Endothelial cell of umbilical vein (primary cell): ENCODE data around the gene SH3BP1. TPM values are rescaled to one million over a fixed set of nuclear protein-coding genes. Genes with fewer than 3 reads are reported as not detected.
"Not testable (repeated sequence)": the region's sequence is repeated elsewhere in the genome, so short reads cannot be mapped to it uniquely, and the experiment has no call there.

Experiments
- BruUV-seq: library from RNA; stranded (reverse); fragments of 400-500 nt; replicated peaks from 2 replicates; lab custom pipeline; 2021; lab: Mats Ljungman, UMichigan
- CTCF ChIA-PET: fragments of 300-600, 350-600 bp; sonication (Branson Sonifier 250); formaldehyde crosslinking; loops from one replicate; lab custom pipeline; 2021; ENCODE audit warnings: antibody characterized with exemption, inconsistent platforms; lab: Charles Lee
- POLR2A ChIA-PET: fragments of 300-600, 350-600 bp; sonication (Branson Sonifier 250); formaldehyde crosslinking; loops from one replicate; lab custom pipeline; 2021; ENCODE audit warnings: antibody characterized with exemption, inconsistent platforms; lab: Charles Lee
- DNase-seq: peaks from one replicate; pipeline ENCODE4 v3.0.0-alpha.2; 2011; ENCODE audit warnings: low read depth, low spot score
- FAIRE-seq: peaks from 2 replicates; lab custom pipeline; 2011; peaks lifted over from hg19 to GRCh38; lab: Jason Lieb, UNC
- H2AFZ ChIP-seq: 2 replicates; pipeline ENCODE4 v1.6.0; 2012; ENCODE audit warnings: low read depth, low read length, control low read depth, inconsistent platforms
- H3K27ac ChIP-seq: 2 replicates; pipeline ENCODE4 v1.5.1; 2011; ENCODE audit warnings: low read depth, mild to moderate bottlenecking, control low read depth, low read length, moderate library complexity; ENCODE audit not compliant: insufficient read depth
- H3K27me3 ChIP-seq, 2 experiments: 2 replicates each; pipeline versions ENCODE4 v1.6.0 to v1.6.1; 2011; ENCODE audit warnings: low read length in 2 of 2, mixed read lengths in 1 of 2; ENCODE audit not compliant: control insufficient read depth in 2 of 2, insufficient read depth in 2 of 2
- H3K36me3 ChIP-seq, 2 experiments: 2 replicates in 1 of 2; 3 replicates in 1 of 2; pipeline ENCODE4 v1.5.1; 2011; ENCODE audit warnings: low read length in 2 of 2, mild to moderate bottlenecking in 1 of 2, moderate library complexity in 1 of 2; ENCODE audit not compliant: control insufficient read depth in 2 of 2, insufficient read depth in 2 of 2; ENCODE audit errors: extremely low read depth in 1 of 2
- H3K4me1 ChIP-seq: 3 replicates; pipeline ENCODE4 v1.5.1; 2011; ENCODE audit warnings: mild to moderate bottlenecking, low read length; ENCODE audit not compliant: control insufficient read depth, insufficient read depth; ENCODE audit errors: extremely low read depth
- H3K4me2 ChIP-seq: 2 replicates; pipeline ENCODE4 v1.6.1; 2011; ENCODE audit warnings: low read length, control low read depth, mixed read lengths; ENCODE audit not compliant: insufficient read depth
- H3K4me3 ChIP-seq, 3 experiments: fragments of 200-600 bp in 1 of 3; sonication (generic), shearing (Covaris generic) in 1 of 3; replicated peaks in 1 of 3; 2 replicates each; pipeline ENCODE4 v1.5.1; 2011 to 2016; ENCODE audit warnings: control low read depth in 3 of 3, low read length in 3 of 3, mild to moderate bottlenecking in 2 of 3, inconsistent platforms in 1 of 3, low read depth in 1 of 3, moderate library complexity in 1 of 3; ENCODE audit not compliant: insufficient read depth in 1 of 3
- H3K79me2 ChIP-seq: 2 replicates; pipeline ENCODE4 v1.6.0; 2012; ENCODE audit warnings: low read length, inconsistent platforms; ENCODE audit not compliant: control insufficient read depth, insufficient read depth
- H3K9ac ChIP-seq: replicated peaks from 2 replicates; pipeline ENCODE3; 2011; ENCODE audit warnings: low read length, control low read depth; ENCODE audit not compliant: insufficient read depth; ENCODE audit errors: extremely low read depth
- H3K9me1 ChIP-seq: replicated peaks from 3 replicates; pipeline ENCODE4 v1.6.0; 2011; ENCODE audit warnings: mild to moderate bottlenecking, low read length; ENCODE audit not compliant: control insufficient read depth, insufficient read depth; ENCODE audit errors: extremely low read depth
- H3K9me3 ChIP-seq: replicated peaks from 2 replicates; pipeline ENCODE4 v1.5.1; 2012; ENCODE audit warnings: low read length, inconsistent platforms; ENCODE audit not compliant: control insufficient read depth, insufficient read depth
- H4K20me1 ChIP-seq: replicated peaks from 2 replicates; pipeline ENCODE3; 2011; ENCODE audit warnings: mild to moderate bottlenecking, low read length; ENCODE audit not compliant: control insufficient read depth, insufficient read depth; ENCODE audit errors: extremely low read depth
- CTCF ChIP-seq, 2 donors: IDR thresholded peaks; 1 replicate in 1 of 2; 2 replicates in 1 of 2; pipeline ENCODE4 v1.5.1; 2011; ENCODE audit warnings: low read length in 2 of 2, mild to moderate bottlenecking in 2 of 2, moderate library complexity in 2 of 2, control low read depth in 1 of 2, inconsistent platforms in 1 of 2, low read depth in 1 of 2; ENCODE audit not compliant: insufficient read depth in 1 of 2; ENCODE audit errors: extremely low read depth in 1 of 2
- EZH2 ChIP-seq: IDR thresholded peaks from 2 replicates; pipeline ENCODE4 v1.6.1; 2012; ENCODE audit warnings: borderline replicate concordance, low read depth, mild to moderate bottlenecking, moderate library complexity, low read length, inconsistent platforms; ENCODE audit not compliant: severe bottlenecking
- GATA2 ChIP-seq: IDR thresholded peaks from 2 replicates; pipeline ENCODE4 v1.7.0; 2011; ENCODE audit warnings: low read depth, mild to moderate bottlenecking, moderate library complexity, mixed read lengths, low read length; ENCODE audit not compliant: insufficient read length, insufficient read depth
- MAX ChIP-seq: IDR thresholded peaks from 2 replicates; pipeline ENCODE4 v1.6.1; 2011; ENCODE audit not compliant: insufficient read depth, insufficient read length
- POLR2A ChIP-seq: IDR thresholded peaks from 2 replicates; pipeline ENCODE4 v1.6.1; 2012; ENCODE audit warnings: low read depth, mild to moderate bottlenecking, control low read depth, low read length
- POLR2AphosphoS5 ChIP-seq: IDR thresholded peaks from 2 replicates; pipeline ENCODE4 v1.6.1; 2012; ENCODE audit warnings: low read depth, mild to moderate bottlenecking, control low read depth, low read length, moderate library complexity; ENCODE audit not compliant: insufficient read depth
- dilution Hi-C: fragments of 300-500 bp; cut with MboI; formaldehyde crosslinking; loops from one replicate; pipeline ENCODE4 v1.15.0; 2019; ENCODE audit warnings: low sequenced_read_pairs; ENCODE audit not compliant: extremely low pct_ligation_motif_present
- intact Hi-C: fragments of 100-400 bp; cut with micrococcal nuclease; formaldehyde crosslinking; loops from one replicate; pipeline ENCODE4 v1.10.0; 2022
- polyA plus RNA-seq, 4 experiments: library from polyadenylated mRNA; depleted of rRNA in 3 of 4; stranded (reverse) in 3 of 4; unstranded in 1 of 4; fragments of >200 nt; gene quantifications; 2 replicates each; pipeline versions ENCODE4 v1.2.1 to v1.2.3, GENCODE V29; 2011 to 2012; ENCODE audit warnings: missing spikeins in 1 of 4
- total RNA-seq: library from RNA; stranded (reverse); gene quantifications from 2 replicates; pipeline ENCODE4 v1.2.3, GENCODE V29; 2021

SH3BP1 gene
- total and polyA plus RNA-seq, 2 donors (not counting 3 experiments of a cell fraction or from before 2014, with no cell fraction given), result 2.3 to 4.3 TPM

DNA sequence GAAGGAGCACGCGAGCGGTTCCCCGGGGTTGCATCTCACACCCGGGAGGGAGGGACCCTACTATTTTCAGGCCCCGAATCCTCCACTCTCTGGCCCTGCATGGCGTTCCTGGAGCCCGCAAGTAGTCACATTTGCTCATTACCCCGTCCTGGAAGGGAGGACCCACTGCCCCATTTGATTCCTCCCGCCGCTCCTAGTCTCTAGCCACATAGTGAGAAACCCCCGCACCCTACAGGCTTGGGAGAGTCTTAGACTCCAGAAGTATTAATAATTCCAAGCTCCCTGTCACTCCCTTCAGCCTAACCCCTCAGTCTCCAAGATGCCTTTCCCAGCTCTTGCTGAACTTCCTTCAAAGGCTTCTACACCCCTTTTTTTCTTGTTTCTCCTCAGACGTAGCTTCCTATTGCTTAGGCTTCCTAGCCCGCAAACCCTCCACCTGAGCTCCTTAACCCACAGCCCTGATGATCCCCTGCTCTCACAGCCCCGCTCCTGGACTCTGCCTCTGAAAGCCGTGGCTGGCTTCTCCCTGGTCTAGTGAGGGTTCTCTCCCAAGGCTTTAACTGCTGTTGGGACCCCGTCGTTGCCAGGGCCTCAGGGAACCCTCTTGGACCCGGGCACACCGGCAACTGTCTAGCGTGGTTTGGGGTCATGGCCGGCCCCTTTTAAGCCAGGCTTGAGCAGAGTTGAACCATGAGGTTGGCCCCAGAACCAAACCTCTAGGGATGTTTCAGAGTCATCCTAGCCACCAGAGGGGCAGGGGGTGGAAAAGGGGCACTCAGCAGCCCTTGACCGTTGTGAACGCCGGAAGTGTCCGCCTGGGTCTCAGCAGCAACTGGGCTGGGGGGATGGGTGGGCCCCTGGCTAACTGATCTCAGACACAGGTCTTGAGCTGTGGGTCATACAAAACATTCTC, 30.0 kb upstream of the SH3BP1 start:
- peaks cover 26% of the 10 kb centered on the region for H3K79me2 ChIP-seq
- BruUV-seq, result TSS peak; percentile 44
- ChIA-PET CTCF (interaction anchor here (1.0 to 5.7 kb wide), 9 partner anchors 9 to 70 kb away, joined by 3 to 92 read pairs (median 10); no protein-coding TSS in a partner anchor), POLR2A (interaction anchor here (1.0 kb wide), 1 partner anchor 196 kb away, joined by 3 read pairs; a partner anchor contains a TSS)
- H3K4me1 ChIP-seq, result peaks cover 19% of the 10 kb centered on the region
- H2AFZ ChIP-seq, result peak overlapping the region; percentile 42
- no peaks in the 10 kb centered on the region for H3K9me3 ChIP-seq
- no peaks in the 10 kb centered on the region for H4K20me1 ChIP-seq
- H3K36me3 ChIP-seq, result peaks cover 0 to 4% of the 10 kb centered on the region in 2 experiments
- no peaks in the 10 kb centered on the region for H3K9me1 ChIP-seq
- peak overlapping the region; percentile 70 for H3K9ac ChIP-seq
- peak overlapping the region; percentile 45 for H3K27ac ChIP-seq
- H3K27me3 ChIP-seq, result peaks cover 0 to 7% of the 10 kb centered on the region in 2 experiments
- TF ChIP-seq MAX (no peak), POLR2AphosphoS5 (no peak), GATA2 (no peak), EZH2 (no peak), CTCF (IDR thresholded peaks at IDR 0.05; ENCODE audit: extremely low read depth in 1 of 2, insufficient read depth in 1 of 2, low read depth in 1 of 2, low read length in 2 of 2) (no peak), POLR2A (no peak)
- FAIRE-seq (no peak), DNase-seq (no peak)
- dilution Hi-C loops (no loop called here), intact Hi-C loops (loop anchor here (1.0 to 5.0 kb wide), 4 partner anchors 23 to 138 kb away; partner anchors contain the start of gene LGALS1)
- peak overlapping the region; percentile 76 for H3K4me2 ChIP-seq
- peak overlapping the region; percentile 46 to 83 (median 73) for H3K4me3 ChIP-seq

- H3K27me3 ChIP-seq, POLR2A ChIA-PET: not testable (repeated sequence)
These were observed 29.4 kb upstream of the SH3BP1 start for GRCh38 chr22:37610153-37610475.

More at GRCh38 chr22:37610153-37610475, 29.4 kb upstream of the SH3BP1 start:
- BruUV-seq, H3K36me3 ChIP-seq, H2AFZ ChIP-seq, H3K9me1 ChIP-seq, DNase-seq, H3K9me3 ChIP-seq, dilution Hi-C loops, intact Hi-C loops, FAIRE-seq, H3K4me3 ChIP-seq, H3K27ac ChIP-seq, H4K20me1 ChIP-seq: not testable (repeated sequence)
- H3K9ac ChIP-seq, result peak overlapping the region; percentile 70
- H3K4me2 ChIP-seq, result peak overlapping the region; percentile 76
- peaks cover 26% of the 10 kb centered on the region for H3K79me2 ChIP-seq
- CTCF ChIA-PET, result interaction anchor here (1.6 to 5.7 kb wide), 5 partner anchors 8 to 34 kb away, joined by 3 to 92 read pairs (median 13); no protein-coding TSS in a partner anchor
- peaks cover 19% of the 10 kb centered on the region for H3K4me1 ChIP-seq
